ENCODE measurements around the gene TIE1. TPM values are rescaled to one million over a fixed set of nuclear protein-coding genes. Genes with fewer than 3 reads are reported as not detected.

TIE1 gene
- total RNA-seq, 6 experiments from 2014 or later = 0.33 to 1.2 (median 0.54) TPM; not detected in 1

DNA sequence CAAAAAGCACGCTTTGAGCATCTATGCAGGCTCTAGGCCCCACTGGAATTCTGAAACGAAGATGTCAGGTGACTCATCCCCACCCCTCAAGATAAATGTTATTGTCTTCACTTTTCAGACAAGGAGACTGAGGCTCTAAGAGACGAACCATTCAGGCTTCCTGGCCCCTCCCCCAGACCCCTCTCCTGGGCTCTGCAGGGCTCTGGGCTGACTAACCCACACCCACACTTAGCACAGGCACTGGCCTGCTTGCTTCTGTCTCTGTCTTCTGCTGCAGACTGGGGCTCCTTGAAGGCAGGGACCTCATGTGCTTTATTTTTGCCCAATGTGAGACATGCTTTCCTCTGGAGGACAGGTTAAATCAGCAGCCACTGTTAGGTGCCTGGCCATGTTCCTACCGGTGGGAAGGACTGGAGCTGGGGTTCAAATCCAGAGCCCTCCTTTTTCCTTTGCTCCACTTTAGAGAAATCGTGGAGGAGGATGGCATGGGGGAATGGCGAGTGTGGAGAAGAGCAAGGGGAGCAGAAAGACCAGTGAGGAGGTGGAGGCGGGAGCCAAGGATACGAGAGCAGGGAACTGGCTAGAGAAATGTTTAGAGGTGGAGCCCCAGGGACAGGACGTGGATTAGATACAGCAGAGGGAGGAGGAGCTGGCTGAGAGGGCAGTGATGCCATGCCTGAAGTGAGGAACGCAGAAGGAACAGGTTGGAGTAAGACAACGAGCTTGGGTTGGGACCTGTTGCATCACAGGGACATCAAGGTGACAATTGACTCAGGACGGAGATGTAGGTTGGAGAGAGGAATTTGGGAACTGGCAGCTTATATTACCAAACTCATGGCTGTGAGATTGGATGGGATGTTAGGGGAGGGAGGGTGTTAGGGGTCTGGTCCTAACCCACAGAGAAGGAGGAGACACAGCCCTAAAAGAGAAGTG is 29.3 kb upstream of the TIE1 start:
- H3K9me3 Mint-ChIP-seq = no peaks in the 10 kb centered on the region
- peaks cover 21% of the 10 kb centered on the region for H3K4me1 Mint-ChIP-seq (ENCODE audit: low read depth)
- H3K27me3 Mint-ChIP-seq (ENCODE audit: insufficient read depth) = peaks cover 6% of the 10 kb centered on the region
- no peak overlapping the region for H3K4me3 Mint-ChIP-seq
- DNase-seq = no peak
- H3K36me3 Mint-ChIP-seq (ENCODE audit: low read depth) = no peaks in the 10 kb centered on the region
- TF ChIP-seq, protein P1, sequence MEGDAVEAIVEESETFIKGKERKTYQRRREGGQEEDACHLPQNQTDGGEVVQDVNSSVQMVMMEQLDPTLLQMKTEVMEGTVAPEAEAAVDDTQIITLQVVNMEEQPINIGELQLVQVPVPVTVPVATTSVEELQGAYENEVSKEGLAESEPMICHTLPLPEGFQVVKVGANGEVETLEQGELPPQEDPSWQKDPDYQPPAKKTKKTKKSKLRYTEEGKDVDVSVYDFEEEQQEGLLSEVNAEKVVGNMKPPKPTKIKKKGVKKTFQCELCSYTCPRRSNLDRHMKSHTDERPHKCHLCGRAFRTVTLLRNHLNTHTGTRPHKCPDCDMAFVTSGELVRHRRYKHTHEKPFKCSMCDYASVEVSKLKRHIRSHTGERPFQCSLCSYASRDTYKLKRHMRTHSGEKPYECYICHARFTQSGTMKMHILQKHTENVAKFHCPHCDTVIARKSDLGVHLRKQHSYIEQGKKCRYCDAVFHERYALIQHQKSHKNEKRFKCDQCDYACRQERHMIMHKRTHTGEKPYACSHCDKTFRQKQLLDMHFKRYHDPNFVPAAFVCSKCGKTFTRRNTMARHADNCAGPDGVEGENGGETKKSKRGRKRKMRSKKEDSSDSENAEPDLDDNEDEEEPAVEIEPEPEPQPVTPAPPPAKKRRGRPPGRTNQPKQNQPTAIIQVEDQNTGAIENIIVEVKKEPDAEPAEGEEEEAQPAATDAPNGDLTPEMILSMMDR (IDR thresholded peaks at IDR 0.05) = no peak
- no peak overlapping the region for H3K27ac Mint-ChIP-seq

DNA sequence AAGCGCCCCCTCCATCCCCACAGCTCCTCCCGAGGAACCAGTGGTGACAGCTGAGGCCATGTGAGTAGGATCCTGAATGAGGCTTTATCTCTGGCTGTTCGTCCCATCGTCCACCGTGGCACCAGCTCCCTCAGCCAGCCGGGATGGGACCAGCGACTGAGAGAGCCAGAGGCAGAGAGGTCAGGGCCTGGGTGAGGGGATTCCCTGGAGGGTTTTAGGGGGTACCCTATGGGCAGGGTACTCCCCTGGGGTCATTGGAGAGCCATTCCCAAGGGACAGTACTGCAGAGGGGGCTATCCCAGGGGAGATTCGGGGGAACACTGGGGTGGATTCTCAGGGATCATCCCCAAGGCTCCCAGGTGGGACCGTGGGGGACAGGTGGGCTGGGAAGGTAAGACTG is 28.6 kb upstream of the TIE1 start:
- Mint-ChIP-seq H3K27ac (no peak overlapping the region), H3K36me3 (ENCODE audit: low read depth) (no peaks in the 10 kb centered on the region), H3K9me3 (no peaks in the 10 kb centered on the region), H3K4me3 (no peak overlapping the region), H3K27me3 (ENCODE audit: insufficient read depth) (peaks cover 7% of the 10 kb centered on the region), H3K4me1 (ENCODE audit: low read depth) (peaks cover 17% of the 10 kb centered on the region)
- DNase-seq = no peak
- TF ChIP-seq, protein P1 (IDR thresholded peaks at IDR 0.05) = no peak

DNA sequence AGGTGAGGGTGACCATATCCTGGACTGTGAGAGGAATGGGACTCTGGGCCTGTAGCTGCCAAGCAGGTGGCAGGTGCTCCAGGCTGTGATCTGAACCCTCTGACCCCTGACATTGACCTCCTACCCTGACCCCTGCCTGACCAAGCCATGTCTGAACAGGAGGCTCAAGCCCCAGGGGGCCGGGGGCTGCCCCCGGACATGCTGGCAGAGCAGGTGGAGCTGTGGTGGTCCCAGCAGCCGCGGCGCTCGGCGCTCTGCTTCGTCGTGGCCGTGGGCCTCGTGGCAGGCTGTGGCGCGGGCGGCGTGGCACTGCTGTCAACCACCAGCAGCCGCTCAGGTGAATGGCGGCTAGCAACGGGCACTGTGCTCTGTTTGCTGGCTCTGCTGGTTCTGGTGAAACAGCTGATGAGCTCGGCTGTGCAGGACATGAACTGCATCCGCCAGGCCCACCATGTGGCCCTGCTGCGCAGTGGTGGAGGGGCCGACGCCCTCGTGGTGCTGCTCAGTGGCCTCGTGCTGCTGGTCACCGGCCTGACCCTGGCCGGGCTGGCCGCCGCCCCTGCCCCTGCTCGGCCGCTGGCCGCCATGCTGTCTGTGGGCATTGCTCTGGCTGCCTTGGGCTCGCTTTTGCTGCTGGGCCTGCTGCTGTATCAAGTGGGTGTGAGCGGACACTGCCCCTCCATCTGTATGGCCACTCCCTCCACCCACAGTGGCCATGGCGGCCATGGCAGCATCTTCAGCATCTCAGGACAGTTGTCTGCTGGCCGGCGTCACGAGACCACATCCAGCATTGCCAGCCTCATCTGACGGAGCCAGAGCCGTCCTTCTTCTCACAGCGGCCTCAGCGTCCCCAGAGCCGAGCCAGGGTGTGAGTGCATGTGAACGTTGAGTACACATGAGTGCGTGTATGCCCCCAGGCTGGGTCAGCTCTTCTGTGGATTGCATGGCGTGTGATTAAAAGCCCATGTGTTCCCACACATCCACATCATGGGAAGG is 27.9 kb upstream of the TIE1 start:
- no peak overlapping the region for H3K27ac Mint-ChIP-seq
- H3K27me3 Mint-ChIP-seq (ENCODE audit: insufficient read depth) = peaks cover 7% of the 10 kb centered on the region
- H3K36me3 Mint-ChIP-seq (ENCODE audit: low read depth) = no peaks in the 10 kb centered on the region
- no peak for DNase-seq
- TF ChIP-seq, protein P1 (IDR thresholded peaks at IDR 0.05) = no peak
- no peaks in the 10 kb centered on the region for H3K9me3 Mint-ChIP-seq
- H3K4me1 Mint-ChIP-seq (ENCODE audit: low read depth) = peaks cover 10% of the 10 kb centered on the region
- no peak overlapping the region for H3K4me3 Mint-ChIP-seq

DNA sequence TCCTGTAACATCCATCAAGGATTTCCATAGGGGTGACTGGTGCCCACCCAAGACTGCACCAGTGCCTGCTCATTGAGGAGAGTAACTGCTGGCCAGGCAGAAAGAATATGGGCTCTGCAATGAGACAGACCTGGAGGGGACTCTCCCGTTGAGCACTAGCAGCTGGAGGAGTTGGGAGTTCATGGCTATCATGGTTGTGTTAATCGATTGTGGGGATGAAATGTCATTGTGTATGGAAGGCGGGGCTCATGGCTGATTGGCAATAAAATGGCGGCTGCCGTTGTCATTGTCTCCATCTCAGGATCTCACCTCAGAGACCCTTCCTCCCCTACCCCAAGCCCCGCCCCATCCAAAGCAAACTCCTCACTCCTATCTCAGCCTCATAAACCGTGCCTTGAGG is 27.1 kb upstream of the TIE1 start:
- TF ChIP-seq, protein P1 (IDR thresholded peaks at IDR 0.05) = no peak
- Mint-ChIP-seq H3K27me3 (ENCODE audit: insufficient read depth) (peaks cover 7% of the 10 kb centered on the region), H3K36me3 (ENCODE audit: low read depth) (no peaks in the 10 kb centered on the region), H3K4me3 (no peak overlapping the region), H3K27ac (no peak overlapping the region), H3K4me1 (ENCODE audit: low read depth) (peaks cover 10% of the 10 kb centered on the region), H3K9me3 (no peaks in the 10 kb centered on the region)
- no peak for DNase-seq

DNA sequence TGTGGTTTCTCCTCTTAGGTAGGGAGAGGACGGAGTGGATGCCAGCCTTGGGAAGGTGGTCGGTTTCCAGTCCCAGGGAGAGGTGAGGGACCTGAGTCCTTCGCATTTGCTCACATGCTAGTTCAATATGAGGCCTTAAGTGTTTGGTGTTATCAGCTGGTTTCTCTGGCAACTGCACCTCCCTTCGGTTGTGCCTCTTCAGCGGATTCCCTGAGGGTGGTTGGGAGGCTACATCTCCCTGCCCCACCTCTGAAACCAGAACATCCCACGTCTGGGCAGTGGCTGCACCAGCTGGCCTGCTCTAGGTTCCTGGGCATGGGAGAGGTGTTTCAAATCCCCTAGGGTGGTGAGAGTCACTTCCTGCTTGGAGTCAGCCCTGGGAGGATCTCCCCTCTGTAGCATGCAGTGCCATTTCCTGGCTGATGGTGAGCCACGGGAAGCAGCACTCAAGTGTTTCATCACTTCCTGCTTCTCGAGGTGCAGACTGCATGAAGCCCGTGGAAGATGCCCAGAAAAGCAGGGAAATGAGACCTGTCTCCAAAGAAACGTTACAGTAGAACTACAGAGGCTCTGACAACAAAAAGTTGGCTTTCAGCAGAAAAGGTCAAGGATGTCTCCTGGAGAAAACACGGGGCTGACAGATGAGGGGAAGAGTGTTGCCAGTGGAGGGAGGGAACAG is 26.5 kb upstream of the TIE1 start:
- TF ChIP-seq, protein P1 (IDR thresholded peaks at IDR 0.05) = no peak
- no peak overlapping the region for H3K4me3 Mint-ChIP-seq
- H3K4me1 Mint-ChIP-seq (ENCODE audit: low read depth) = peaks cover 10% of the 10 kb centered on the region
- H3K36me3 Mint-ChIP-seq (ENCODE audit: low read depth) = no peaks in the 10 kb centered on the region
- peaks cover 8% of the 10 kb centered on the region for H3K27me3 Mint-ChIP-seq (ENCODE audit: insufficient read depth)
- H3K27ac Mint-ChIP-seq = no peak overlapping the region
- peak; percentile 11 for DNase-seq
- no peaks in the 10 kb centered on the region for H3K9me3 Mint-ChIP-seq

Measured in HFFc6 (cell line).